Activated CD4-positive, alpha-beta T cell treated with anti-CD3 and anti-CD28 coated beads, Interleukin-2, amount 50 U/mL, for 1 hour (primary cell): ENCODE results near the gene PCYT2.

ENCODE experiments used
- DNase-seq: peaks from one replicate; pipeline ENCODE4 v3.0.0-alpha.2; 2020

PCYT2 gene

GRCh38 chr17:81869221-81870130 is 41.7 kb downstream of the PCYT2 start:
- DNase-seq: peak; percentile 29

- DNase-seq: no peak
Measured at GRCh38 chr17:81868674-81869220, 42.5 kb downstream of the PCYT2 start.

GRCh38 chr17:81867991-81868673 is 43.1 kb downstream of the PCYT2 start:
- DNase-seq: no peak

GRCh38 chr17:81867170-81867990 is 43.8 kb downstream of the PCYT2 start:
- peak; percentile 10 for DNase-seq

GRCh38 chr17:81866440-81867169 is 44.6 kb downstream of the PCYT2 start:
- peak; percentile 28 for DNase-seq

GRCh38 chr17:81865733-81866439 is 45.3 kb downstream of the PCYT2 start:
- no peak for DNase-seq

GRCh38 chr17:81865358-81865732 is 45.9 kb downstream of the PCYT2 start:
- DNase-seq: no peak

GRCh38 chr17:81863833-81864768 is 47.1 kb downstream of the PCYT2 start:
- no peak for DNase-seq

- no peak for DNase-seq
Measured at GRCh38 chr17:81863123-81863675, 48.0 kb downstream of the PCYT2 start.

GRCh38 chr17:81860756-81861568 is 50.2 kb downstream of the PCYT2 start:
- DNase-seq: peak; percentile 99

- DNase-seq: no peak
Measured at GRCh38 chr17:81859906-81860755, 51.1 kb downstream of the PCYT2 start, which contains the start of gene P4HB. P4HB (minus strand) TSS chr17:81860535; CDS start chr17:81860471, 64 bp downstream.

- DNase-seq: no peak
Measured at GRCh38 chr17:81858967-81859905, 52.0 kb downstream of the PCYT2 start.

GRCh38 chr17:81858170-81858966 is 52.8 kb downstream of the PCYT2 start:
- no peak for DNase-seq

GRCh38 chr17:81854974-81855774 is 56.0 kb downstream of the PCYT2 start:
- DNase-seq: no peak

- DNase-seq: no peak
Measured at GRCh38 chr17:81852237-81852636, 59.0 kb downstream of the PCYT2 start.
